ENCODE data around the gene LZTR1.

GRCh38 chr22:20964090-20964798, 17.9 kb upstream of the LZTR1 start:
- no peak for TF ChIP-seq MXI1 (IDR thresholded peaks at IDR 0.05; ENCODE audit: low read depth, low read length)
- TF ChIP-seq YY1 (IDR thresholded peaks at IDR 0.05; ENCODE audit: low read depth, low read length), result no peak
- no peak for TF ChIP-seq POLR2A (IDR thresholded peaks at IDR 0.05; ENCODE audit: low read depth, low read length)
